ENCODE measurements around the gene FANCE. TPM values are rescaled to one million over a fixed set of nuclear protein-coding genes. Genes with fewer than 3 reads are reported as not detected.
A peak's percentile ranks its signal among the peaks of the same experiment; 100 is the strongest.
"Not testable (repeated sequence)": the region's sequence is repeated elsewhere in the genome, so short reads cannot be mapped to it uniquely, and the experiment has no call there.

Gene FANCE
- total RNA-seq, 1 donor from 2014 or later, result 9.3 TPM

DNA sequence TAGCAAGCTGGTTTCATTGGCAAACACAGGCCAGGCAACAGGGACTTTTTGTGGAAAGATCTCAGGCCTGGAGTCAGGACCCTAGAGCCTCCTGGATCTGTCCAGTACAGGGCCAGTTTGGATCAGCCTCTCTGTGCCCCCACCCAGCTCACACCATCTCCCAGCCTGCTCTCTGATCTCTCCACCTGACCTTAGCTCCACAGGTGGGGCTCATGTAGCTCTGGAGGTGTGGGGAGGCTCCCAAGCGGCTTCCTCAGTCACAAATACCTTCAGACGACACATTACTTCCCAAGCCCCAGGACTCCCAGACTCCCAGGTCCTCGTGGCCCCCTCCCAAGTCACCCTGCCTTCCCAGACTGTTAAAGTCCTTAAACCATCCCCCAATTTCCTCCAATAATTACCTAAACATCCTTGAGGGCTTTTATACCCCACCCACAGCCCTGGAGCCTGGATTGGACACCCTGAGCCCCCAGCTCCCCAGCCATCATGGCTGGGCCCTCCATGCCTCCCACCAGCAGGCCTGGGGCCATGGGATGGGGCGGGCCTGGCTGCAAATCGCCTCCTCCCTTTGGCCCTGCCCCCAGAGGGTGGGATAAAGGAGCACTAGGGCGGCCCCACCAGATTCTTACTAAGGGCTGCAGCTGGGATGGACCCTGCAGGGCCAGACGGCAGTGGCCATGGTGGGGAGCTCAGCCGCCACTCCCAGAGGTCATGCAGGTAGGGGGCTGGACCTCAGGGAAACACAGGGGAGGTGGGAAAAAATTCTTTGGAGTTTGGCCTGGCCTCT, 15.9 kb upstream of the FANCE start:
- TF ChIP-seq EZH2phosphoT487 (IDR thresholded peaks at IDR 0.05) (no peak), EZH2 (IDR thresholded peaks at IDR 0.05) (no peak)
- TF ChIP-seq, protein P1, sequence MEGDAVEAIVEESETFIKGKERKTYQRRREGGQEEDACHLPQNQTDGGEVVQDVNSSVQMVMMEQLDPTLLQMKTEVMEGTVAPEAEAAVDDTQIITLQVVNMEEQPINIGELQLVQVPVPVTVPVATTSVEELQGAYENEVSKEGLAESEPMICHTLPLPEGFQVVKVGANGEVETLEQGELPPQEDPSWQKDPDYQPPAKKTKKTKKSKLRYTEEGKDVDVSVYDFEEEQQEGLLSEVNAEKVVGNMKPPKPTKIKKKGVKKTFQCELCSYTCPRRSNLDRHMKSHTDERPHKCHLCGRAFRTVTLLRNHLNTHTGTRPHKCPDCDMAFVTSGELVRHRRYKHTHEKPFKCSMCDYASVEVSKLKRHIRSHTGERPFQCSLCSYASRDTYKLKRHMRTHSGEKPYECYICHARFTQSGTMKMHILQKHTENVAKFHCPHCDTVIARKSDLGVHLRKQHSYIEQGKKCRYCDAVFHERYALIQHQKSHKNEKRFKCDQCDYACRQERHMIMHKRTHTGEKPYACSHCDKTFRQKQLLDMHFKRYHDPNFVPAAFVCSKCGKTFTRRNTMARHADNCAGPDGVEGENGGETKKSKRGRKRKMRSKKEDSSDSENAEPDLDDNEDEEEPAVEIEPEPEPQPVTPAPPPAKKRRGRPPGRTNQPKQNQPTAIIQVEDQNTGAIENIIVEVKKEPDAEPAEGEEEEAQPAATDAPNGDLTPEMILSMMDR (IDR thresholded peaks at IDR 0.05), result no peak
- no peak overlapping the region for H3K4me3 Mint-ChIP-seq
- H3K79me2 ChIP-seq (ENCODE audit: low read depth), result no peaks in the 10 kb centered on the region
- H3K27ac Mint-ChIP-seq, result no peak overlapping the region
- peaks cover 2% of the 10 kb centered on the region for H3K9me3 Mint-ChIP-seq
- no peak overlapping the region for H3K4me3 ChIP-seq
- no peak overlapping the region for H2AFZ ChIP-seq (replicated peaks)
- H3F3A ChIP-seq (ENCODE audit: low read depth), result no peaks in the 10 kb centered on the region
- no peak overlapping the region for H3K4me2 ChIP-seq
- peaks cover 4% of the 10 kb centered on the region for H3K27me3 Mint-ChIP-seq (ENCODE audit: insufficient read depth, low read depth)
- H3K4me1 ChIP-seq, result no peaks in the 10 kb centered on the region
- no peak overlapping the region for H3K9ac ChIP-seq
- no peaks in the 10 kb centered on the region for H3K36me3 ChIP-seq
- H3K4me1 Mint-ChIP-seq, result peaks cover 6% of the 10 kb centered on the region
- H3K27ac ChIP-seq, result no peak overlapping the region
- H3K36me3 Mint-ChIP-seq, result no peaks in the 10 kb centered on the region
- no peaks in the 10 kb centered on the region for H3K27me3 ChIP-seq
- H4K20me1 ChIP-seq (ENCODE audit: low read depth), result no peaks in the 10 kb centered on the region
- H3K9me3 ChIP-seq (ENCODE audit: low read depth), result no peaks in the 10 kb centered on the region
- DNase-seq (ENCODE audit: low spot score), result no peak

DNA sequence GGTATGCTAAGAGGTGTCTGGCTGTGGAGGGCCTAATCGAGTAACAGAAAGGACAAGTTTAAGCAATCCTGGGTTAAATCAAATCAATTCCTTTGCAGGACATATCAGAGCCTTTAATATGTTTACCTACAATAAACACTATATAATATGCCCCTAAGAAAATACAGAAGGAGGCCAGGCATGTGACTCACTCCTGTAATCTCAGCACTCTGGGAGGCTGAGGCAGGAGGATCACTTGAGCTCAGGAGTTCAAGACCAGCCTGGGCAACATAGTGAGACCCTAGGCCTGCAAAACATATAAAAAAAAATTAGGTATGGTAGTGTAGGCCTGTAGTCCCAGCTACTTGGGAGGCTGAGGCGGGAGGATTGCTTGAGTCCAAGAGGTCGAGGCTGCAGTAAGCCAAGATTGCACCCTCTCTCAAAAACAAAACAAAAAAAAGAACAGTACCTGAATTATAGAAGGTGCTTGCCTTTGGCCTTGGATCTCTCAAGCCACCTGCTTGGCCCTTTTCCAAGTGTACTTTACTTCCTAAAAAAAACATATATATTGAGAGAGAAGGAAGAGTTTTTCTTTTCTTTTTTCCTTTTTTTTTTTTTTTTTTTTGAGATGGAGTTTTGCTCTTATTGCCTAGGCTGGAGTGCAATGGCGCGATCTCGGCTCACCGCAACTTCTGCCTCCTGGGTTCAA, 13.6 kb upstream of the FANCE start:
- H3K9me3 ChIP-seq (ENCODE audit: low read depth); H3K27ac Mint-ChIP-seq; H2AFZ ChIP-seq (replicated peaks): not testable (repeated sequence)

GRCh38 chr6:35439308-35439707, 12.8 kb upstream of the FANCE start:
- no peaks in the 10 kb centered on the region for H3K9me3 ChIP-seq (ENCODE audit: low read depth)
- Mint-ChIP-seq H3K36me3 (no peaks in the 10 kb centered on the region), H3K4me1 (peaks cover 6% of the 10 kb centered on the region), H3K4me3 (no peak overlapping the region), H3K27ac (no peak overlapping the region), H3K9me3 (no peaks in the 10 kb centered on the region), H3K27me3 (ENCODE audit: insufficient read depth, low read depth) (peaks cover 4% of the 10 kb centered on the region)
- H3K4me1 ChIP-seq, result no peaks in the 10 kb centered on the region
- H3K4me3 ChIP-seq, result no peak overlapping the region
- no peak overlapping the region for H3K27ac ChIP-seq
- TF ChIP-seq EZH2phosphoT487 (IDR thresholded peaks at IDR 0.05), result no peak
- TF ChIP-seq, protein P1 (IDR thresholded peaks at IDR 0.05), result no peak
- no peak for TF ChIP-seq EZH2 (IDR thresholded peaks at IDR 0.05)
- no peaks in the 10 kb centered on the region for H3K36me3 ChIP-seq
- H3K9ac ChIP-seq, result no peak overlapping the region
- H3K79me2 ChIP-seq (ENCODE audit: low read depth), result no peaks in the 10 kb centered on the region
- no peaks in the 10 kb centered on the region for H4K20me1 ChIP-seq (ENCODE audit: low read depth)
- H3F3A ChIP-seq (ENCODE audit: low read depth), result no peaks in the 10 kb centered on the region
- no peak overlapping the region for H2AFZ ChIP-seq (replicated peaks)
- DNase-seq (ENCODE audit: low spot score), result peak; percentile 53
- no peak overlapping the region for H3K4me2 ChIP-seq
- no peaks in the 10 kb centered on the region for H3K27me3 ChIP-seq

More for the DNA sequence above, 13.6 kb upstream of the FANCE start:
- H3F3A ChIP-seq (ENCODE audit: low read depth); H3K79me2 ChIP-seq (ENCODE audit: low read depth); H3K4me1 Mint-ChIP-seq; H3K4me2 ChIP-seq; H3K4me3 Mint-ChIP-seq; H3K9ac ChIP-seq; H3K27me3 ChIP-seq; H3K36me3 Mint-ChIP-seq; H3K4me1 ChIP-seq; H3K27me3 Mint-ChIP-seq (ENCODE audit: insufficient read depth, low read depth); H3K27ac ChIP-seq; H3K4me3 ChIP-seq; H3K9me3 Mint-ChIP-seq; H3K36me3 ChIP-seq; DNase-seq (ENCODE audit: low spot score); H4K20me1 ChIP-seq (ENCODE audit: low read depth): not testable (repeated sequence)

DNA sequence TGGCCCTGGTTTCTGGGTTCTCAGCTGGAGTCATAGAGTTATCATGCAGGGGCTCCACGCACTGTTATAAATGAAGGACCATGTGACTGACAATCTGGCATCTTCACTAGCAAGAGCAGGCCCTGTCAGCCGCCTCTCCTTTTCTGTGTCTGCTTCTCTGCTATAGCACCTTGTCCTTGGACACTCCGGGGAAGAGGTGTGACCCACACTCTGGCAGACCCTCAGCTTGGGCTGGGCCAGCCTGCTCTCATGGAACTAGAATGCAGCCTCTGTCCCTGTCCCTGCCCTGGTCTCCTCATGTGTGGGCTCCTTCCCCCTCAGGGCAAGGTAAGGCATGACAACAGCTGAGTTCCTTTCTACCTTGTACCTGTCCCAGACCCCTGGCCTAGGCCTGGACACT, 10.9 kb upstream of the FANCE start:
- Histone ChIP-seq H4K20me1 (ENCODE audit: low read depth) (no peaks in the 10 kb centered on the region), H3K27me3 (no peaks in the 10 kb centered on the region), H3K27ac (no peak overlapping the region), H3K79me2 (ENCODE audit: low read depth) (no peaks in the 10 kb centered on the region), H3K4me1 (no peaks in the 10 kb centered on the region), H3K4me2 (no peak overlapping the region), H3K36me3 (no peaks in the 10 kb centered on the region), H3K9me3 (ENCODE audit: low read depth) (no peaks in the 10 kb centered on the region), H3K4me3 (no peak overlapping the region), H3K9ac (no peak overlapping the region), H3F3A (ENCODE audit: low read depth) (no peaks in the 10 kb centered on the region), H2AFZ (replicated peaks) (no peak overlapping the region)
- TF ChIP-seq, protein P1 (IDR thresholded peaks at IDR 0.05), result no peak
- TF ChIP-seq EZH2 (IDR thresholded peaks at IDR 0.05) (no peak), EZH2phosphoT487 (IDR thresholded peaks at IDR 0.05) (no peak)
- no peaks in the 10 kb centered on the region for H3K36me3 Mint-ChIP-seq
- no peak overlapping the region for H3K27ac Mint-ChIP-seq
- H3K4me1 Mint-ChIP-seq, result peaks cover 6% of the 10 kb centered on the region
- no peak for DNase-seq (ENCODE audit: low spot score)
- H3K4me3 Mint-ChIP-seq, result no peak overlapping the region
- H3K27me3 Mint-ChIP-seq (ENCODE audit: insufficient read depth, low read depth), result peaks cover 4% of the 10 kb centered on the region
- no peaks in the 10 kb centered on the region for H3K9me3 Mint-ChIP-seq

All from neural progenitor cell (in vitro differentiated cells).